Inferior parietal cortex (tissue), 1 donor: ENCODE measurements around the gene SLC30A9.

Experiments
- DNase-seq: peaks from one replicate; pipeline ENCODE4 v3.0.0-alpha.2; 2016; ENCODE audit errors: extremely low spot score

Gene SLC30A9

GRCh38 chr4:41999321-41999720, 9.0 kb downstream of the SLC30A9 start:
- no peak for DNase-seq

GRCh38 chr4:42008011-42008786, 17.9 kb downstream of the SLC30A9 start:
- no peak for DNase-seq

- no peak for DNase-seq
Measured at GRCh38 chr4:42015438-42015837, 25.1 kb downstream of the SLC30A9 start.

- no peak for DNase-seq
Measured at GRCh38 chr4:42018451-42018850, 28.1 kb downstream of the SLC30A9 start.

DNA sequence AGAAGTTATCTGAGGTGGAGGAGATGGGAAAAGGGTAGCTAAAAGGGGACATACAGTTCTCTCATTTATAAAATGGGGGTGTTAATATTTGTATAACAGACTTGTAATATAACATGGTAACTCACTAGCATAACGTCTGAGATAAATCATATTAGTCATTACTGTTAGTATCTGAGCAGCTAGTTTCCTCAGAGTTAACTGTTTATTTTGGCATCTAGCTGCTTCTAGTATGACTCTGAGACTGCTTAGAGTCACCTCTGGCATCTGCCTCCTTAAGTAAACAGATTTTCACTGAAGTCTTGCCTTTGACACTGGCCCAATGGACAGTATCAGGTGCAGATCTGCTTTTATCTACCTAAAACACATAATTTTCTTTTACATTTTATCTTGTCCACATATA, 58.1 kb downstream of the SLC30A9 start:
- no peak for DNase-seq

DNA sequence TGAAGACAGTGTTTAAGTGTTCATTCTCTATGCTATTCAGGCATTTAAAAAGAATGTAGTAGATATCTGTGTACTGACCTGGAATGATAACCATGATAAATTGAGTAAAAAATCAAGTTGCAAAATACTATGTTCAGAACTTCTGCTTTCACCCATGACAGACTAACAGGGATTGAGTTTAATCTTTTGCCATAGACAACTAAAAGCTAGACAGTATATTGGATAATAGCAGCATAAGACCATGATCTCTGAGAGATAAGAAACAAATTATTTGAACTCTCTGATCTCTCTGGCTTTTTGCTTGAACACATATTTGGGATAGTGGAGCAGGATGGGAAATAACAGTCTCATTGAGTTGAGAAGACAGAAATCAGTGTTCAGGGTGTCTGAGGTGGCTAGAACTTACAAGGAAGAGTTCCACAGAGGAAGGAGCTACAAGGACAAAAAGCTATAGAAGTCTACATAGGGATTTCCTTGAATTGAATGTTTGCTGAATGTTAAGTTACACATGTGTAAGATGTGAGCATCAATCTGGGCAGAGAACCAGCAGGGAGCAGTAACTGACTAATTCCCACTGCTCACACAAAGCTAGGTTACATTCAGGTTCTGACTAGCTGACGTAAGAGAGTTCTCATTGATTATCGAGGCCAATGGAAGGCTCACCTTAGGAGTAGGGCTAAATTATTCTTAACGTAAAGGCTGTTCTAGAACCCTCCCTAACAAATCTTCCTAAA, 60.4 kb downstream of the SLC30A9 start:
- DNase-seq, result no peak

GRCh38 chr4:42066402-42066801, 76.1 kb downstream of the SLC30A9 start:
- no peak for DNase-seq

GRCh38 chr4:42067264-42067663, 76.9 kb downstream of the SLC30A9 start:
- DNase-seq, result no peak

- no peak for DNase-seq
Measured at GRCh38 chr4:42070463-42070862, 80.1 kb downstream of the SLC30A9 start.

GRCh38 chr4:42074294-42074693, 84.0 kb downstream of the SLC30A9 start:
- DNase-seq, result no peak

DNA sequence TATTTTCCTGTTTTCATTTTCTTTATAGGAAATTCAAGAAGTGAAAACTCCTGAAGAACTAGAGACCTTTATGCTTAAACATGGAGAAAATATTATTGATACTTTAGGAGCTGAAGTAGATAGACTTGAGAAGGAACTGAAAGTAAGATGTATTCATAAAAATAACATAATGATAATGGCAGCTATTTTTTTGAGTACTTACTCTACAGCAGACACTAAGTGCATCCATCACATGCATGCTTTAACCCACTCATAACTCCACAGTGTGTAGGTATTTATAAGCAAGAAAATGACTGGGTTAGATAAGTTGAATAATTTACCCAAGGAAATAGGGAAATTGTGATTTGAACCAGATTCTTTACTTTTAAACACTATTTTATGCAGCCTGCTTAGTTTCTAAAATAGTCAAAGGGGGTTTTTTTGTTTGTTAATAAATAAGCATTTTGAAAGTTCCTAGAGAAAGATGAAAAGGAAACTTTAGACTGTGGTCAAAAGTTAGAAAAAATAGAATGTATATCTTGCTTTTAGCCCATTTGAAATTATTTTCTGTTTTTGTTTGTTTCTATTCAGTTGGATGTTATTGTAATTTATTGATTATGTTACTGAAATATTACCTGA, 88.0 kb downstream of the SLC30A9 start:
- no peak for DNase-seq

- DNase-seq, result no peak
Measured at GRCh38 chr4:42080306-42080705, 90.0 kb downstream of the SLC30A9 start.

- no peak for DNase-seq
Measured at GRCh38 chr4:42083816-42084215, 93.5 kb downstream of the SLC30A9 start.

DNA sequence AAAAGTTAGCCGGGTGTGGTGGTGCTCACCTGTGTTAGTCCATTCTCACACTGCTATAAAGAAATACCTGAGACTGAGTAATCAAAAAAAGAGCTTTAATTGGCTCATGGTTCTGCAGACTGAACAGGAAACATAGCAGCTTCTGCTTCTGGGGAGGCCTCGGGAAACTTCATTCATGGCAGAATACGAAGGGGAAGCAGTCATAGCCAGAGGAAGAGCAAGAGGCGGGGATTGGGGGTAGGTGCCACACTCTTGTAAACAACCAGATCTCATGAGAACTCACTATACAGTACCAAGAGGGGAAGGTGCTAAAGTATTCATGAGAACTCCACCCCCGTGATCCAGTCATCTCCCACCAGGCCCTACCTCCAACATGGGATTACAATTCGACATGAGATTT, 98.1 kb downstream of the SLC30A9 start:
- no peak for DNase-seq

DNA sequence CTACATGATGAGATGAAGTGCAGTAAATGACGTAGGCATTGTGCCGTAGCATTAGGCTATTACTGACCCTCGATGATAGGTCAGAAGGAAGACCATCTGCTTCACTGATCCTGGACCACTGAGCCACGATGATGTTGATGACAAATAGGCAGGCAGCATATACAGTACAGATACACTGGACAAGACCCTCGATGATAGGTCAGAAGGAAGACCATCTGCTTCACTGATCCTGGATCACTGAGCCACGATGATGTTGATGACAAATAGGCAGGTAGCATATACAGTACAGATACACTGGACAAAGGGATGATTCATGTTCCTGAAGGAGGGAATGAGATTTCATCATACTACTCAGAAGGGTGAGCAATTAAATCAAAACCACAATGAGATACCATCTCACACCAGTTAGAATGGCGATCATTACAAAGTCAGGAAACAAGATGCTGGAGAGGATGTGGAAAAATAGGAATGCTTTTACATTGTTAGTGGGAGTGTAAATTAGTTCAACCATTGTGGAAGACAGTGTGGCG, 111.2 kb downstream of the SLC30A9 start:
- DNase-seq, result no peak

- DNase-seq, result no peak
Measured at GRCh38 chr4:42104521-42104920, 114.2 kb downstream of the SLC30A9 start.

DNA sequence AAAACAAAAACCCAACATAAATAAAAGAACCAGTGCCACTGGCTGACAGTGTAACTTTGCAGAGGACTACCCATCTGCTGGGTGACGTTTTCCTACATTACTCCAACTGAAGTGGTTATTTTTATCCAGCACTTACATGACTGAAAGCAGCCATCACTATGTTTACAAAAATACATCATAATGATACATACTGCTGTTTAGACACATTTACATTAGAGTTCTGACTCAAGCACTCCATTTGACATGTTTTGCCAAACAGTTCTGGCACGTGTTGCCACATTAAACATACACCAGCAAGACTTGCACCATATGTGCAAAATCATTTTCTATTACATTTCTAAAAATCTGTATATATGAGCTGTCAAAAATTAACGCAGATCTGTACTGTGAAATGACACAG, 122.5 kb downstream of the SLC30A9 start:
- DNase-seq, result no peak

DNA sequence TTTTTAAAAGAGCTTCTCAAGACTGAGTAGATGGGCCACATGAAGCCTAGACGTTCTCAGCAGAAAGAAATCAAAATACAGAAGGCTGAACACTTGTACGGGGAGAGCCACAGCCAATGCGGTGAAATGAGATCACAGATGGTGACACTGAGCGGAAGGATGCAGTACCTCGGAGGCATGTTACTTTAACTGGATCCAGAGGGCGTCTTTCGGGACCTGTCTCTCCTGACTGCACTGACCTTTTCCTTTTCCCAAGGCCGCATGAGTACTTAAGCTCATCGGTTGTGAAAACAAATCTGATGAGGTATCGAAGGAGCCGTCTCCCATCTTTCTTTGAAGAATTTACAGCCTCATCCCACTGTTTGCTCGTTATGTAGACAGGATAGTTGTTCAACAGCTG, 129.6 kb downstream of the SLC30A9 start:
- DNase-seq, result no peak

GRCh38 chr4:42122237-42122636, 131.9 kb downstream of the SLC30A9 start:
- no peak for DNase-seq

DNA sequence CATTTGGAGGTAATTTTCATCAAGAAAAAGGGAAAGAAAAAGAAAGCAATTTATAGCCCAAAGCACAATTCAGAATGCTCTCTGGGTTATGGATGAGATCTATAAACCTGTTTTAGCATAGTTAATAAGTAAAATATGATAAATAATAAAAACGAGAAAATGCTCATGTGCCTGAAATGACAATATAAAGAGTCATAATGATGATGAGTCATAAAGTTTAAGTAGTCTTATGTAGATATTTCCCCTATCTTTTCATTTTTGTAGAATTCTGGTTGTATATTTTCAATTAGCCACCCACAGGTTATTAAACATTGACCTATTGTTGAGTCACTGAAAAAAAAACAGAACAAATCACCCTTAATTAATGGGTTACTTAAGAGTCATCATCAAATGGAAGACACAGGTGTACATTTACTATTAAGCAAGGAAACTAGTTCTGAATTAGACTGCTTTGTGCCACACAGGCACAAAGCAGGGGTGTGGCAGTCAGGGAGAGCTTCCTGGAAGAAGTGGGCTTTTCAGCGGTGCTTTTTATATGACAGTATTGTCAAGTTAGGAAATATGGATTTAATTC, 132.8 kb downstream of the SLC30A9 start:
- DNase-seq, result no peak

- DNase-seq, result no peak
Measured at GRCh38 chr4:42132099-42132498, 141.8 kb downstream of the SLC30A9 start.

GRCh38 chr4:42133006-42133405, 142.7 kb downstream of the SLC30A9 start:
- no peak for DNase-seq
